Progenitor cell of endocrine pancreas (in vitro differentiated cells): ENCODE results near the gene DPP8. TPM values are rescaled to one million over a fixed set of nuclear protein-coding genes. Genes with fewer than 3 reads are reported as not detected.

Experiments
- DNase-seq: peaks from one replicate; pipeline ENCODE4 v3.0.0; 2021; ENCODE audit warnings: low spot score; ENCODE audit not compliant: unreplicated experiment
- H3K27ac Mint-ChIP-seq: 2 replicates; pipeline ENCODE4 v1.8.0; 2021; ENCODE audit warnings: mild to moderate bottlenecking, moderate library complexity, mixed read lengths
- H3K27me3 Mint-ChIP-seq: 2 replicates; pipeline ENCODE4 v1.8.0; 2021; ENCODE audit warnings: mixed read lengths
- H3K36me3 Mint-ChIP-seq: 2 replicates; pipeline ENCODE4 v1.8.0; 2022; ENCODE audit warnings: mixed read lengths; ENCODE audit not compliant: insufficient read depth
- H3K4me1 Mint-ChIP-seq: 2 replicates; pipeline ENCODE4 v1.8.0; 2021; ENCODE audit warnings: low read depth, mixed read lengths
- H3K4me3 Mint-ChIP-seq: 2 replicates; pipeline ENCODE4 v1.8.0; 2021; ENCODE audit warnings: low read depth, mild to moderate bottlenecking, moderate library complexity, mixed read lengths
- H3K9me3 Mint-ChIP-seq: 2 replicates; pipeline ENCODE4 v1.8.0; 2021; ENCODE audit warnings: low read depth, mixed read lengths
- total RNA-seq: library from RNA; stranded (reverse); gene quantifications from 2 replicates; pipeline ENCODE4 v1.2.1, GENCODE V29; 2021
- TF ChIP-seq, protein P1 (sequence below): fragments of 200-600 bp; sonication (generic); IDR thresholded peaks from one replicate; pipeline ENCODE4 v1.5.0; 2021; ENCODE audit warnings: antibody characterized with exemption, mild to moderate bottlenecking; ENCODE audit not compliant: unreplicated experiment

DPP8 gene
- total RNA-seq, 1 donor from 2014 or later: 30.7 TPM

DNA sequence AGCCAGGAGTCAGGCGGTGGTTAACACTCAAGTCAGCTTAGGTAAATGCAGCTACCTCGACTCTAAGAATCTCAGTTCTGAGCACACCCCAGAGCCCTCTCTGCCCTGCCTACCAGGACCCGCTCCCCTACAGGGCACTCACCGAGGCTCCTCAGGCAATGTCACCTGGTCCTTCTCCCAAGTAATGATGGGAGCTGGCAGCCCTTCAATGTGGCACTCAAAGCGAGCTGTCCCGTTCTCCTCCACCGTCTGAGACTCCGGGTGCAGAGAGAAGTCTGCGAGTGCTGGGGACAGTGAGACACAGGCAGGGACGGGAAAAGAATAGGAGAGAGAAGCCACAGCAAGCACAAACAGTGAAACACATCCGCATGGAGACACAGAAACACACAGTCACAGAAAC is 107.5 kb downstream of the DPP8 start:
- H3K4me1 Mint-ChIP-seq: peaks cover 15% of the 10 kb centered on the region
- peaks cover 7% of the 10 kb centered on the region for H3K27me3 Mint-ChIP-seq
- no peak overlapping the region for H3K4me3 Mint-ChIP-seq

DNA sequence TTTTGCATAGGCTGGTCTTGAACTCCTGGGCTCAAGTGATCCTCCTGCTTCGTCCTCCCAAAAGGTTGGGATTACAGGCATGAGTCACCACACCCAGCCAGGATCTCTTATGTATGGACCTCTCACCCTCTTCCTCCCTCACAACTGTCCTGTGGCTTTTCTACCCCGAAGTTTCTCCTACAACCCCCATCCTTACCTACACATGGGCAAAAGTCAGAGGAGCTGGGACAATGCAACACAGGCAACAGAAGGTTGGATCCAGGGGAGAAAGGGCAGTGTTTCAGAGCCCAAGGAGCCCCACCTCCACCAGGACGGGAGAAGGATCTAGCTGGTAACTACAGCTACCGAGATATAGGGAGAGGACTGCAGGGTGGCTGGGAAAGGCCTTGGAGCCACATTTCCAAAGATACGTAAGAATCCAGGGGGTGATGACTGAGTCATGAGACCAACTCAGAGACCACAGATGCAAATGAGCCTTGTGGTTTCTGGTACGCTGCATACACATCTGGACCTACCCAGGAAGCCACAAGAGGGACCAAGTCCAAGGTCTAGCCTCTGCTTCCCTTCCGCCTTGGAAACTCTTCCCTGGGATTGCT is 108.4 kb downstream of the DPP8 start:
- peaks cover 10% of the 10 kb centered on the region for H3K4me1 Mint-ChIP-seq

More for the DNA sequence above, 107.5 kb downstream of the DPP8 start:
- H3K27ac Mint-ChIP-seq: no peak overlapping the region
- H3K36me3 Mint-ChIP-seq: no peaks in the 10 kb centered on the region
- TF ChIP-seq, protein P1, sequence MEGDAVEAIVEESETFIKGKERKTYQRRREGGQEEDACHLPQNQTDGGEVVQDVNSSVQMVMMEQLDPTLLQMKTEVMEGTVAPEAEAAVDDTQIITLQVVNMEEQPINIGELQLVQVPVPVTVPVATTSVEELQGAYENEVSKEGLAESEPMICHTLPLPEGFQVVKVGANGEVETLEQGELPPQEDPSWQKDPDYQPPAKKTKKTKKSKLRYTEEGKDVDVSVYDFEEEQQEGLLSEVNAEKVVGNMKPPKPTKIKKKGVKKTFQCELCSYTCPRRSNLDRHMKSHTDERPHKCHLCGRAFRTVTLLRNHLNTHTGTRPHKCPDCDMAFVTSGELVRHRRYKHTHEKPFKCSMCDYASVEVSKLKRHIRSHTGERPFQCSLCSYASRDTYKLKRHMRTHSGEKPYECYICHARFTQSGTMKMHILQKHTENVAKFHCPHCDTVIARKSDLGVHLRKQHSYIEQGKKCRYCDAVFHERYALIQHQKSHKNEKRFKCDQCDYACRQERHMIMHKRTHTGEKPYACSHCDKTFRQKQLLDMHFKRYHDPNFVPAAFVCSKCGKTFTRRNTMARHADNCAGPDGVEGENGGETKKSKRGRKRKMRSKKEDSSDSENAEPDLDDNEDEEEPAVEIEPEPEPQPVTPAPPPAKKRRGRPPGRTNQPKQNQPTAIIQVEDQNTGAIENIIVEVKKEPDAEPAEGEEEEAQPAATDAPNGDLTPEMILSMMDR: no peak
- no peaks in the 10 kb centered on the region for H3K9me3 Mint-ChIP-seq
- no peak for DNase-seq

DNA sequence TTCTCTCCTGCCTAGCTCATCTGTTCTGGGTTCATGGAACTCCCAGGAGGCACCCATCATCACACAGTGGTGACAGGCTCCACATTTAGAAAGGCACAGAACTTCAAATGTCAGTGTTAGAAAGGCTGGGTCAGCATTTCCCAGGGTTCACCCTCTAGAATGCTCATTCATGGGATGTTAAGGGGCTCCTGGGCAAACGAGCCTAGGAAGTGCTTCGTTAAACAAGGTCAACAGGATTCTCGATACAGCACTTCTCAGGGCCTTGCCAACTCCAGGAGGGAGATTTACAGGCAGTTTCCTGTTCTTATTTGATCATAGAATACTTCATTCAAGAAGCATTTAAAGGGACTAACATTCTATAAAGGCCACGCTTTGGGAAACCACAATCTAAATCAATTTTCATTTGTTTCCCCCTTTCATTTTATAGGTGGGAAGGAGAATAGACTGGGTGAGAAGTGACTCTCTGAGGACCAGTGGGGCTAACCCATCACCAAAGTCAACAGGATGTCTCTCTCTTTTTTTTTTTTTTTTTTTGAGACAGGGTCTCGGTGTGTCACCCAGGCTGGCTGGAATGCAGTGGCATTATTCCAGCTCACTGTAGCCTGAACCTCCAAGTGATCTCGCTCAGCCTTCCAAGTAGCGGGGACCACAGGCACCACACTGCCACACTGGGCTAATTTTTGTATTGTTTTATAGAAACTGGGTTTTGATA is 109.0 kb downstream of the DPP8 start:
- Mint-ChIP-seq H3K27ac (no peak overlapping the region), H3K9me3 (no peaks in the 10 kb centered on the region), H3K36me3 (no peaks in the 10 kb centered on the region), H3K27me3 (peaks cover 9% of the 10 kb centered on the region), H3K4me3 (no peak overlapping the region), H3K4me1 (peaks cover 6% of the 10 kb centered on the region)
- TF ChIP-seq, protein P1: no peak
- no peak for DNase-seq

More for the DNA sequence above, 108.4 kb downstream of the DPP8 start:
- Mint-ChIP-seq H3K27ac (no peak overlapping the region), H3K9me3 (no peaks in the 10 kb centered on the region), H3K36me3 (no peaks in the 10 kb centered on the region), H3K4me3 (no peak overlapping the region), H3K27me3 (peaks cover 7% of the 10 kb centered on the region)
- TF ChIP-seq, protein P1: no peak
- no peak for DNase-seq

DNA sequence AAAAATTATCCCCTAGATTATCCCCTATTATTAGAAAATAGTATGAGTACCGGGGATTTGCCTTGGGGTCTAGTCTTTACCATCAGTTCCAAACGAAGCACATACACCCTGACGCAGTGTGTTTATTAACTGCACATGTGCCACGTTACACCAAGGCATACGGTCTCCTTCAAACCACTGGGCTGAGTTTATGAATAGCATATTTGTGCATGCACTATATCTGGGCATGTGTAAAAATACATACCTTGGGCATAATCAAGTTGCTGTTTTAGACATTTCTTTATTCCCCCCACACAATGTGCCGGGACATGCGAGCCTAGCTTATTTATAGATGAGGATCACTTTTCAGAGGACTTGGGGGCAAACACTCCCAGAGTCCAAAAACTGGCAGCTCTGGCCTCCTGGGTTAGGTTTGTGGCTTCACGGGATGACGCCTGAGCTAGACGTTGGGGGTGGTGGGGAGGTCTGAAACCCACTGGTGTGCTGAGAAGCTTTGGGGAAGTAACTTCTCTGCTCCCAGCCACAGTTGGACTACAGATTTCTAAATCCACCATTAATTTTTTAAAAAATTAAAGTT is 111.0 kb downstream of the DPP8 start:
- TF ChIP-seq, protein P1: no peak
- H3K4me3 Mint-ChIP-seq: no peak overlapping the region
- H3K4me1 Mint-ChIP-seq: peaks cover 3% of the 10 kb centered on the region
- H3K9me3 Mint-ChIP-seq: no peaks in the 10 kb centered on the region
- no peak overlapping the region for H3K27ac Mint-ChIP-seq
- no peaks in the 10 kb centered on the region for H3K36me3 Mint-ChIP-seq
- peaks cover 9% of the 10 kb centered on the region for H3K27me3 Mint-ChIP-seq
- no peak for DNase-seq

DNA sequence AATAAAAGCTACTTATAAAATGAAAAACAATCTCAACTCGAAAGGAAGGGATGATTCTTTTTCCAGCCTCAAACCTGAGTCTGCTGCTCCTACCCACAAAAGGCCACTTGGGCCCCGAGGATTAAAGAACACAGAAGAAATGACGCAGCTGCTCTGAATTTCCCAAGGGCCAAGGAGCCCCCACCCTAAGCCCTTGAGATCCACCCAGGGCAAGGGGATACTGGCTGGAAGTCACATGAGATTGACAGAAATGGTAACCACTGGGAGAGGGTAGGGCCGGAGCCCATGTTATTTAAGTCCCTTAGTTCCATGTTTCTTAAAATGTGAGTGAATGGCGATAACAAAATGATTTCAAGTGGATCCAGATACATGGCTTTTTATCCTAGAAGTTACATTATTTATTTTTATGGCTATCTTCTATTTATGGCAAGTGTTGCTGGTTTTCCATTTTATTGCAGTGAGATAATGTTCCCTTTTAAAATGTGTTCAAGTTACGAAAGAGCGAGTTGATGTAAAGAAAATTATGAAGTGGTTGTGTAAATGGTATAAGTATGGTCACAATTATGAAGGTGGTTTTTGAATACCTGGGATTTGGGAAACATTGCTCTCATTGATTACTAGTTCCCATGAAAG is 111.6 kb downstream of the DPP8 start:
- no peak for DNase-seq
- H3K27ac Mint-ChIP-seq: no peak overlapping the region

More for the DNA sequence above, 111.6 kb downstream of the DPP8 start:
- Mint-ChIP-seq H3K9me3 (no peaks in the 10 kb centered on the region), H3K36me3 (no peaks in the 10 kb centered on the region), H3K27me3 (peaks cover 9% of the 10 kb centered on the region), H3K4me1 (peaks cover 5% of the 10 kb centered on the region), H3K4me3 (no peak overlapping the region)
- TF ChIP-seq, protein P1: no peak
